SK-N-SH treated with all-trans-retinoic acid at 6 μM for 48 hours (cell line): ENCODE measurements around the gene GRAP2.

Experiments
- ARNTL ChIP-seq: fragments of 450-650 bp; formaldehyde crosslinking; IDR thresholded peaks from 2 replicates; pipeline ENCODE4 v1.5.0; 2020; ENCODE audit warnings: low read depth, mild to moderate bottlenecking, moderate library complexity, borderline replicate concordance
- ISL1 ChIP-seq: fragments of 250-450 bp; sonication (Bioruptor Pico); IDR thresholded peaks from 2 replicates; pipeline ENCODE4 v2.1.2; 2022; ENCODE audit warnings: mild to moderate bottlenecking, moderate library complexity
- RARB ChIP-seq: fragments of 250-450 bp; sonication (Bioruptor Pico); IDR thresholded peaks from 2 replicates; pipeline ENCODE4 v1.8.0; 2021; ENCODE audit warnings: mild to moderate bottlenecking, moderate library complexity
- SNAI2 ChIP-seq: fragments of 250-450 bp; sonication (Bioruptor Pico); IDR thresholded peaks from 2 replicates; pipeline ENCODE4 v1.5.0; 2020; ENCODE audit warnings: mild to moderate bottlenecking, moderate library complexity
- ZFP30 ChIP-seq: fragments of 450-650 bp; formaldehyde crosslinking; IDR thresholded peaks from 2 replicates; pipeline ENCODE4 v1.5.0; 2022; ENCODE audit warnings: mild to moderate bottlenecking, moderate library complexity

DNA sequence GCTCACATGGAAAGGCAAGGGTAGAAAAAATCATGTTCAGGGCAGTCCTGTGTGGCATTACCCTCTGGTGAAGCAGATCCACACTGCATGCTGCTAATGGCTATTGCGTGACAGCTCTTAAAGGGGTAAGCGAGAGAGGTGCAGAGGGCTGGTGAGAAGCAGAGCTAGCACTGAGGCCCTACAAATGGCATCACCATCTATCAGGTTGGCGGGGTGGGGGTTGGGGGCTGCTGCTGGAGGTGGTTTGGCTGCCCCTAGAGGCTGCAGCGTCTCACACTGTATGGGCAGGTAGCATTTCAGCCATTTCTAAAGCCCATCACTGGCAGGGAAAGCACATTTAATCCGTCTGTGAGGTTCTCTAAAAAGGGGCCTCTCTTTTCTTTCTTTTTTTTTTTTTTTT is 42.5 kb downstream of the GRAP2 start:
- TF ChIP-seq RARB (CRISPR knock-in tag) (no peak), ZFP30 (no peak), ARNTL (CRISPR knock-in tag) (no peak), ISL1 (CRISPR knock-in tag) (no peak), SNAI2 (CRISPR knock-in tag) (no peak)
